NT2/D1 (cell line): Measurements from ENCODE around the gene RNF214.
A peak's percentile ranks its signal among the peaks of the same experiment; 100 is the strongest.

Experiments
- DNase-seq: peaks from one replicate; pipeline ENCODE4 v3.0.0-alpha.2; 2011; ENCODE audit warnings: low read depth, low spot score
- H3K27me3 ChIP-seq: 2 replicates; pipeline ENCODE4 v1.6.0; 2011; ENCODE audit warnings: mild to moderate bottlenecking; ENCODE audit not compliant: insufficient read length, insufficient read depth
- H3K36me3 ChIP-seq: 2 replicates; pipeline ENCODE4 v1.6.1; 2011; ENCODE audit warnings: mild to moderate bottlenecking, low read length, mixed read lengths; ENCODE audit not compliant: insufficient read depth, insufficient read length
- H3K4me1 ChIP-seq: 2 replicates; pipeline ENCODE4 v1.5.1; 2011; ENCODE audit not compliant: insufficient read depth, insufficient read length
- H3K4me3 ChIP-seq: 2 replicates; pipeline ENCODE4 v1.5.1; 2011; ENCODE audit warnings: low read depth; ENCODE audit not compliant: insufficient read length
- H3K9ac ChIP-seq: 2 replicates; pipeline ENCODE4 v1.6.0; 2011; ENCODE audit warnings: low read depth; ENCODE audit not compliant: insufficient read length
- H3K9me3 ChIP-seq: 2 replicates; pipeline ENCODE4 v1.5.1; 2011; ENCODE audit warnings: mild to moderate bottlenecking, low read length; ENCODE audit not compliant: insufficient read depth
- SUZ12 ChIP-seq: IDR thresholded peaks from 2 replicates; pipeline ENCODE4 v1.6.1; 2011; ENCODE audit not compliant: insufficient read length, insufficient read depth; ENCODE audit errors: extremely low read depth
- YY1 ChIP-seq: IDR thresholded peaks from 2 replicates; pipeline ENCODE4 v1.6.1; 2011; ENCODE audit not compliant: insufficient read length, insufficient read depth
- ZNF274 ChIP-seq: IDR thresholded peaks from 2 replicates; pipeline ENCODE4 v1.6.1; 2011; ENCODE audit warnings: mild to moderate bottlenecking, low read depth, low read length

The RNF214 gene

DNA sequence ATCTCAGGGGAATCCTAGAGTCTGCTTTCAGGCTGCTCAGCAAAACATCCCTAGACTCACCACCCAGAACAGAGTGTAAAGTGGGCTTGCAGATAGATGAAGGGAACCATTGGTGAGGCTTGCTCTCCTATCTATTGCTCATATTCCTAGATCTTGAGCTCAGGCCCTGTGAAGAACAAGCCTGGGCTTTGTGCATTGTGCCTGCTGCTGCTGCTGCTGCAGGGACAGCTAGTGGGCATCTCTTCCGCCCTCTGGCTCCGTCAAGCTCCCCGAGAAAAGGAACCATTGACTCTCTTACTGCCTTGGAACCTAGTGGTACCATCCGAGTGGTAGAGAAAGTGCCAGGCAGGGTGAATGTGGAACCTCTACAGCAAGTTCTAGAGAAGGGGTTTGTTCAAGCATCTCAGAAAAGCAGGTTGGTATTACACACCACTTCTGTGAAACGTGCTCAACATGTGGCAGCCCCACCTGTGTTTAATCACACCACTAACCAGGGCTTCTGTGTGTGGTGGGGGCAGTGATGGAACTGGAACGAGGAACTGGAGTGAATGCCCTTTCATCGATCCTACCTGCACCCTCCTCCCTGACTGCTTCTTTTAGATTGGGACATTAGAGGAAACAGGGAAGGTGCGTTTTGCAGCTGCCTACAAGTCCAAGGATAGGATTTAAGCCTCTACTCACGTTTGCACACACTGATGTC, 63.1 kb downstream of the RNF214 start:
- TF ChIP-seq YY1 (no peak), SUZ12 (no peak), ZNF274 (no peak)
- DNase-seq, result no peak
- Histone ChIP-seq H3K36me3 (peaks cover 29% of the 10 kb centered on the region), H3K9ac (no peak overlapping the region), H3K27me3 (no peaks in the 10 kb centered on the region), H3K9me3 (no peaks in the 10 kb centered on the region), H3K4me1 (peaks cover 4% of the 10 kb centered on the region), H3K4me3 (no peak overlapping the region)

DNA sequence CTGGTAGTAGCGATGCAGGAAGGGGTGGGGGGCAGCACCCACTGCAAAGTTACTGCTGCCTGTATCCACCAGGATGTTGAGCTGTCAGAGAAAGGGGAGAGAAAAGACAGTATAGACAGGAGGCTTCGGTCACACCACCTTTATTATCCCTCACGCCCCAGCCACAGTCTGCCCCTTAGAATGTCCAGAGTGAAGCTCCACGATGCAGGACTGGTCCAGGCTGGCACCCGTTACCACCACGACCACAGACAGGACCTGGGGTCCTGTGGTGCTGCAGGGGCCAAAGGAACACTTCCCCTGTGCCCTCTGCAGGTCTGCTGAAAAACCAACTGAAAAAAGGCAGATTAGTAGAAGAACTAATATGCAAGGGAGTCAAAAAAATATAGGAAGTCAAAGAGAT, 64.4 kb downstream of the RNF214 start:
- peaks cover 18% of the 10 kb centered on the region for H3K36me3 ChIP-seq
- H3K9ac ChIP-seq, result no peak overlapping the region
- DNase-seq, result no peak

DNA sequence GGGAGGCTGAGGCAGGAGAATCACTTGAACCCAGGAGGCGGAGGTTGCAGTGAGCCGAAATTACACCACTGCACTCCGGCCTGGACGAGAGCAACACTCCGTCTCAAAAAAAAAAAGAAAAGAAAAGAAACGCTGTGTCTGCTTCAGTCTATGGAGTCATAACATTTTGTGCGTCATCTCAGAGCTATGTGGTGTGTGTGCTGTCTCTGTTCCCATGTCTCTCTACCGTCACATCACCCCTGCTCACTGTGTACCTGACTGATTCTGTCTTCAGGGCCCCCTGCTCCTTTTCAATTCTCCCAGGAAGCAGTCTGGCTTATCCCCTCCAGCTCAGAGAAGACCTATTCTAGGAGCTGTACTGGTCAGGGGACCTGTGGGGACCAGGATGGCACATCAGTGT, 65.7 kb downstream of the RNF214 start:
- Histone ChIP-seq H3K9ac (no peak overlapping the region), H3K36me3 (peaks cover 14% of the 10 kb centered on the region), H3K4me3 (no peak overlapping the region), H3K9me3 (no peaks in the 10 kb centered on the region), H3K27me3 (no peaks in the 10 kb centered on the region), H3K4me1 (peaks cover 4% of the 10 kb centered on the region)
- no peak for DNase-seq
- TF ChIP-seq YY1 (no peak), SUZ12 (no peak), ZNF274 (no peak)

More for the DNA sequence above, 64.4 kb downstream of the RNF214 start:
- H3K4me3 ChIP-seq, result no peak overlapping the region
- no peaks in the 10 kb centered on the region for H3K27me3 ChIP-seq
- H3K9me3 ChIP-seq, result no peaks in the 10 kb centered on the region
- no peak for TF ChIP-seq SUZ12
- no peak for TF ChIP-seq ZNF274
- no peak for TF ChIP-seq YY1
- peaks cover 4% of the 10 kb centered on the region for H3K4me1 ChIP-seq

DNA sequence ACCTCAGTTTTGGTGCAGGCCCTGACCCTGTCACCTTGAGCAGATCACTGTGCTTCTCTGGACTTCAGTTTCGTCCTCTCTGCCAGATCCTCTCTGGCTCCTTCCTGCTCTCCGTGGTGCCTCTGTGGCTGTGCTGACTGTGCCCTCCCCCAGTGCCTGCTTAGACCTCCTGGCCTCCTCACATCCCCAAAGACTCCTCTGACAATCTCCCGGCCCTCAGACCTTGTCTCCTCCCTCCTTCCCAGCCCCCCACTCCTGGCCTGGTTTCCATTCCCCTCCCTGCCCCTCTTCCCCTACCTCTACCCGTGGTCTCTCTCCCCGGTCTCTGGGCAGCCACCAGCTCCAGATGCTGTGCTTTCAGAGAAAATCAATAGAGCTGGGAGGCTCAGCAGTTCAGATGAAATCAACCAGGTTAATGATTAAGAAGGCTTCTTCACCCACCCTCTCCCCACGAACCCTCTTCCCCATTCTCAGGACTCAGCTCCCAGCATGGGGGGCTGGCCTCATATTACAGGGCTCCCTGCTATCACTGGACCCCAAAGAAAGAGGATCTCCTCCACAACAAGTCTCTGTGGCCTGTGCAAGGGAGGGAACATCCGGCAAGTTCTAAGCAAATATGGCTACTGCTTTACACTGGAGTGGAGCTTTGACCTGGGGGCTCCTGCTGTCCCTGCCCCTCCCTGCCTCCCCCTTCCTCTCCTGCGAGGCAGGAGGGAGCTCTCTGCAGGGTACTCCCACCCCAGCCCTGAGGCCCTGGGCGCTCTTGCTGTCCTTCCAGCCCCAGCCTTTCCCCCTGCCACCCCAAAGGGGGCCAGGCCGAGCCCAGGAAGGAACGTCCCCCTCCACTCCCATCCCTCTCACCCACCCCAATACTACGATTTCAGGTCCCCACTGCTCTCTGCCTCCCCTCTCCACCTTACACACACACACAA, 67.1 kb downstream of the RNF214 start:
- TF ChIP-seq YY1 (peak; percentile 12), SUZ12 (no peak), ZNF274 (no peak)
- H3K27me3 ChIP-seq, result no peaks in the 10 kb centered on the region
- H3K36me3 ChIP-seq, result peaks cover 7% of the 10 kb centered on the region
- no peaks in the 10 kb centered on the region for H3K9me3 ChIP-seq
- peaks cover 4% of the 10 kb centered on the region for H3K4me1 ChIP-seq
- peak overlapping the region; percentile 53 for H3K9ac ChIP-seq
- DNase-seq, result no peak
- no peak overlapping the region for H3K4me3 ChIP-seq

DNA sequence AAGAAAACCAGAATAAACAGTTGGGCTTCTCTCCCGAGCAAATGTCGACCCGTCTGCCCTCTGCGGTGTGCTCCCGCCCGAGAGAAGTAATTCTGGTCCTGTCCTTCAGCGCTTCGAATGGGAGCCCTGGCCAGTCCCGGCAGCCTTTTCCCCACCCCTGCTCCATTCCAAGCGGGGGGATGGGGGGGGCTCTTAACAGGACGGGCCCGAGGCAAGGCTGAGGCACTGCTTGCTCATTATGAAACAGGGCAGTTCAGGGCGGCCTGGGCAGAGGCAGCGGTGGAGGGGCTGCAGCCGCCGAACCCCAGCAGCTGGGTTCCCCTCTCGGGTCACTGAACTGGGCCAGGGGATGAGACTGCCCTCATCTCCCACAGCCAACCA, 67.8 kb downstream of the RNF214 start:
- Histone ChIP-seq H3K4me3 (no peak overlapping the region), H3K9me3 (no peaks in the 10 kb centered on the region), H3K36me3 (peaks cover 7% of the 10 kb centered on the region), H3K9ac (peak overlapping the region; percentile 39), H3K4me1 (peaks cover 7% of the 10 kb centered on the region), H3K27me3 (no peaks in the 10 kb centered on the region)
- TF ChIP-seq SUZ12 (no peak), YY1 (no peak), ZNF274 (no peak)
- no peak for DNase-seq

DNA sequence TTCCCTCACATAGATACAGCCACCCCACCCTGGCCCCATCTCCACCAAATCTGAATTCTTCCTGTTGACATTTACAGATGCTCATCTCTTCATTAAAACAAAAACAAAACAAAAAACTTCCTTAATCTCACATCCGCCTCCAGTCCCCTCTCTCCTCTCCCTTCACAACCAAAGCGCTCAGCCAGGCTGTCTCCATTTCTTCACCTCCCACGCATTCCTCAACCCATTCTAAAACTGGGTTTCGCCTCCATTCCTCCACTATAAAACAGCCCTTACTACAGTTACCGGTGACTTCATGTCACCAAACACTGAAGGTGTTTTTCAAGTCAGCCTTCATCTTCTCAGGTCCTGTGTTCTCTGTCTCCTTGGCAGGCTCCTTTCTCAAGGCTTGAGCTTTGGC, 68.3 kb downstream of the RNF214 start:
- TF ChIP-seq ZNF274, result no peak
- no peak for TF ChIP-seq YY1
- TF ChIP-seq SUZ12, result no peak
- H3K27me3 ChIP-seq, result no peaks in the 10 kb centered on the region
- no peaks in the 10 kb centered on the region for H3K9me3 ChIP-seq
- peaks cover 6% of the 10 kb centered on the region for H3K36me3 ChIP-seq
- H3K4me1 ChIP-seq, result peaks cover 6% of the 10 kb centered on the region
- no peak overlapping the region for H3K4me3 ChIP-seq
- no peak overlapping the region for H3K9ac ChIP-seq
- no peak for DNase-seq

DNA sequence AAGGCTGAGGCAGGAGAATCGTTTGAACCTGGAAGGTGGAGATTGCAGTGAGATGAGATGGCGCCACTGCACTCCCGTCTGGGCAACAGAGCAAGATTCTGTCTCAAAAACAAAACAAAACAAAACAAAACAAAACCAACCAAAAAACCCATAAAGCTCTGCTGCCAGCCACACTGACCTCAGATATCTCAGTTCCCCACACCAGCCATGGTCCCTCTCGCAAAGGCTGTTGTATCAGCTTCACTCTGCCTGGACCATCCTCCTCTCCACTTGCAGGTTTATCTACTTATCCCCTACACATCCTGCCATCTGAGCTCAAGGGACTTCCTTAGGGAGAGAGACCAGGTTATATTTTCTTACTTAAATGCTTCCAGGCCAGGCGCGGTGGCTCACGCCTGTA, 69.8 kb downstream of the RNF214 start:
- Histone ChIP-seq H3K36me3 (no peaks in the 10 kb centered on the region), H3K4me1 (peaks cover 5% of the 10 kb centered on the region), H3K27me3 (no peaks in the 10 kb centered on the region), H3K4me3 (no peak overlapping the region), H3K9me3 (no peaks in the 10 kb centered on the region), H3K9ac (no peak overlapping the region)
- TF ChIP-seq YY1, result no peak
- no peak for TF ChIP-seq ZNF274
- no peak for TF ChIP-seq SUZ12
- no peak for DNase-seq
